Neural cell (in vitro differentiated cells): ENCODE measurements around the gene CRADD.

Experiments used
- CTCF ChIP-seq: fragments of 450-650 bp; IDR thresholded peaks from 2 replicates; pipeline ENCODE4 v1.5.1; 2014; ENCODE audit warnings: antibody characterized with exemption, mild to moderate bottlenecking, moderate library complexity; ENCODE audit not compliant: poor library complexity, severe bottlenecking
- EZH2 ChIP-seq: fragments of 200-600, 300-800 bp; shearing (Covaris generic), sonication (generic); IDR thresholded peaks from 2 replicates; pipeline ENCODE4 v1.6.1; 2014; ENCODE audit warnings: antibody characterized with exemption, low read length, borderline replicate concordance, mild to moderate bottlenecking; ENCODE audit not compliant: insufficient read depth, poor library complexity, severe bottlenecking
- MXI1 ChIP-seq: fragments of 450-650 bp; conservative IDR thresholded peaks from 2 replicates; pipeline ENCODE4 v1.6.1; 2014; ENCODE audit warnings: antibody characterized with exemption, mild to moderate bottlenecking; ENCODE audit not compliant: poor library complexity, severe bottlenecking
- POLR2AphosphoS5 ChIP-seq: IDR thresholded peaks from 2 replicates; pipeline ENCODE4 v1.6.1; 2012
- RAD21 ChIP-seq: fragments of 450-650 bp; conservative IDR thresholded peaks from 2 replicates; pipeline ENCODE4 v1.6.1; 2014; ENCODE audit warnings: antibody characterized with exemption, mild to moderate bottlenecking, moderate library complexity

GRCh38 chr12:93751864-93752610 is 74.9 kb downstream of the CRADD start:
- TF ChIP-seq CTCF (no peak), MXI1 (no peak), POLR2AphosphoS5 (no peak), EZH2 (no peak), RAD21 (no peak)
